A549 (cell line): ENCODE data around the gene ATP5F1D. TPM values are rescaled to one million over a fixed set of nuclear protein-coding genes. Genes with fewer than 3 reads are reported as not detected.

Experiments
- ATAC-seq, 2 experiments: fragments of 200-7000 bp in 1 of 2; fragments of >200 bp in 1 of 2; cut with Nextera tagmentation in 1 of 2; cut with Tn5 transposase in 1 of 2; 3 replicates each; pipeline versions ENCODE4 v1.8.0 to v1.9.1; 2018 to 2020; ENCODE audit warnings: mild to moderate bottlenecking in 1 of 2, moderate library complexity in 1 of 2
- CTCF ChIA-PET: fragments of 300-600 bp; sonication (Branson Sonifier 250); formaldehyde crosslinking; extraction: SDS; loops from one replicate; lab custom pipeline; 2021; ENCODE audit warnings: antibody characterized with exemption, inconsistent platforms; lab: Yijun Ruan, JAX
- POLR2A ChIA-PET: fragments of 350-600 bp; formaldehyde crosslinking; extraction: SDS; loops from one replicate; lab custom pipeline; 2021; ENCODE audit warnings: antibody characterized with exemption, inconsistent platforms; lab: Yijun Ruan, JAX
- DNase-seq, 2 experiments: peaks; one replicate each; pipeline versions ENCODE4 v3.0.0 to v3.0.0-alpha.2; 2011 to 2016; ENCODE audit warnings: low read depth in 1 of 2, low spot score in 1 of 2
- FAIRE-seq: peaks from 2 replicates; lab custom pipeline; 2011; peaks lifted over from hg19 to GRCh38; lab: Jason Lieb, UNC
- H3K27ac ChIP-seq, 2 experiments: fragments of >200 bp; sonication (Bioruptor Twin); formaldehyde crosslinking; 3 replicates each; pipeline ENCODE4 v1.5.1; 2016 to 2017
- H3K4me1 ChIP-seq: fragments of >200 bp; sonication (Bioruptor Twin); formaldehyde crosslinking; 3 replicates; pipeline ENCODE4 v1.6.1; 2016
- H3K4me2 ChIP-seq: fragments of >200 bp; sonication (Bioruptor Twin); formaldehyde crosslinking; 3 replicates; pipeline ENCODE4 v1.6.1; 2016
- H3K4me3 ChIP-seq: fragments of >200 bp; sonication (Bioruptor Twin); formaldehyde crosslinking; 3 replicates; pipeline ENCODE4 v1.5.1; 2016
- H3K9me3 ChIP-seq: fragments of >200 bp; sonication (Bioruptor Twin); formaldehyde crosslinking; 3 replicates; pipeline ENCODE4 v1.6.1; 2016
- BCL3 ChIP-seq: fragments of >200 bp; sonication (Bioruptor Twin); formaldehyde crosslinking; IDR thresholded peaks from 3 replicates; pipeline ENCODE4 v1.6.1; 2016
- CEBPB ChIP-seq, 2 experiments: fragments of >200 bp in 1 of 2; sonication (Bioruptor Twin) in 1 of 2; formaldehyde crosslinking in 1 of 2; IDR thresholded peaks; 2 replicates each; pipeline ENCODE4 v1.6.1; 2012 to 2016
- CHD2 ChIP-seq: fragments of 150-350 bp; IDR thresholded peaks from 2 replicates; pipeline ENCODE4 v1.6.1; 2014; ENCODE audit warnings: low read length; ENCODE audit not compliant: partially characterized antibody
- CTCF ChIP-seq: fragments of >200 bp; sonication (Bioruptor Twin); formaldehyde crosslinking; IDR thresholded peaks from 3 replicates; pipeline ENCODE4 v1.5.1; 2016
- E2F6 ChIP-seq: IDR thresholded peaks from 2 replicates; pipeline ENCODE4 v1.6.1; 2012; ENCODE audit warnings: low read depth, borderline replicate concordance
- HDAC2 ChIP-seq: fragments of 200-600 bp; sonication (generic); IDR thresholded peaks from 2 replicates; pipeline ENCODE4 v1.6.1; 2016
- HOXB13 ChIP-seq: fragments of 250-450 bp; sonication (Bioruptor Pico); IDR thresholded peaks from 2 replicates; pipeline ENCODE4 v1.5.0; 2020; ENCODE audit warnings: low read depth, mild to moderate bottlenecking, moderate library complexity
- JUN ChIP-seq, 2 experiments: fragments of >200 bp; sonication (Bioruptor Twin); formaldehyde crosslinking; IDR thresholded peaks; 2 replicates in 1 of 2; 3 replicates in 1 of 2; pipeline ENCODE4 v1.6.1; 2016 to 2017
- KDM1A ChIP-seq: fragments of 200-600 bp; sonication (generic); IDR thresholded peaks from 2 replicates; pipeline ENCODE4 v1.6.1; 2016; ENCODE audit warnings: low read depth, mild to moderate bottlenecking
- MAX ChIP-seq: IDR thresholded peaks from 2 replicates; pipeline ENCODE4 v1.6.1; 2012
- MYC ChIP-seq: IDR thresholded peaks from 2 replicates; pipeline ENCODE4 v1.6.1; 2012; ENCODE audit warnings: mild to moderate bottlenecking, inconsistent platforms, low read length, improper control_type of control experiment, borderline replicate concordance
- NR3C1 ChIP-seq: fragments of >200 bp; sonication (Bioruptor Twin); formaldehyde crosslinking; IDR thresholded peaks from 3 replicates; pipeline ENCODE4 v1.6.1; 2017
- POLR2A ChIP-seq: IDR thresholded peaks from 2 replicates; pipeline ENCODE4 v1.6.1; 2012; ENCODE audit warnings: mild to moderate bottlenecking, low read length
- RAD21 ChIP-seq, 2 experiments: fragments of >200 bp in 1 of 2; sonication (Bioruptor Twin) in 1 of 2; formaldehyde crosslinking in 1 of 2; IDR thresholded peaks in 1 of 2; conservative IDR thresholded peaks in 1 of 2; 2 replicates in 1 of 2; 3 replicates in 1 of 2; pipeline ENCODE4 v1.6.1; 2012 to 2018; ENCODE audit warnings: inconsistent platforms in 1 of 2
- RFX5 ChIP-seq: fragments of 450-650 bp; IDR thresholded peaks from 2 replicates; pipeline ENCODE4 v1.7.1; 2014; ENCODE audit warnings: antibody characterized with exemption, mild to moderate bottlenecking, moderate library complexity
- RNF2 ChIP-seq: fragments of 200-600 bp; sonication (generic); IDR thresholded peaks from 2 replicates; pipeline ENCODE4 v1.6.1; 2016; ENCODE audit warnings: low read depth, mild to moderate bottlenecking, antibody characterized with exemption, moderate library complexity, borderline replicate concordance
- SMC3 ChIP-seq: fragments of >200 bp; sonication (Bioruptor Twin); formaldehyde crosslinking; IDR thresholded peaks from 3 replicates; pipeline ENCODE4 v1.6.1; 2018; ENCODE audit warnings: inconsistent platforms
- SREBF2 ChIP-seq: fragments of 450-650 bp; IDR thresholded peaks from 2 replicates; pipeline ENCODE4 v1.6.1; 2014; ENCODE audit warnings: mild to moderate bottlenecking, moderate library complexity
- TFCP2L1 ChIP-seq: fragments of 250-450 bp; sonication (Bioruptor Pico); IDR thresholded peaks from 2 replicates; pipeline ENCODE4 v1.5.0; 2021; ENCODE audit warnings: mild to moderate bottlenecking
- TP53 ChIP-seq: fragments of 250-450 bp; sonication (Bioruptor Pico); IDR thresholded peaks from 2 replicates; pipeline ENCODE4 v1.5.0; 2021; ENCODE audit warnings: mild to moderate bottlenecking, moderate library complexity
- USF2 ChIP-seq: fragments of 450-650 bp; IDR thresholded peaks from 2 replicates; pipeline ENCODE4 v1.6.1; 2014; ENCODE audit warnings: antibody characterized with exemption
- ZC3H11A ChIP-seq: fragments of 450-650 bp; IDR thresholded peaks from 2 replicates; pipeline ENCODE4 v1.6.1; 2014; ENCODE audit warnings: antibody characterized with exemption, mild to moderate bottlenecking
- ZSCAN20 ChIP-seq: fragments of 250-450 bp; sonication (Bioruptor Pico); IDR thresholded peaks from 2 replicates; pipeline ENCODE4 v1.8.0; 2022; ENCODE audit warnings: mild to moderate bottlenecking, moderate library complexity
- WGBS: methylation state at CpG from one replicate; pipeline ENCODE4 v1.1.6; 2017; ENCODE audit errors: missing lambda C conversion rate; 5-methylcytosine and 5-hydroxymethylcytosine counted together
- polyA plus RNA-seq, 4 experiments: library from polyadenylated mRNA; depleted of rRNA in 3 of 4; stranded (reverse); fragments of >200 nt; fragmentation: RNase III in 1 of 4; extraction: RNeasy Plus Mini Kit Qiagen cat#74134 plus additional on column Dnase treatment in 1 of 4; gene quantifications; 2 replicates in 3 of 4; 3 replicates in 1 of 4; pipeline ENCODE4 v1.2.3, GENCODE V29; 2011 to 2017

Gene ATP5F1D
- polyA plus RNA-seq, 2 of the 4 experiments (the other 2 are of a cell fraction): 28.7 to 96.9 TPM

GRCh38 chr19:1248786-1249297 lies 7.3 kb downstream of the ATP5F1D start (continued):
- peak; percentile 73 for TF ChIP-seq CTCF
- peak in 1 of 2 experiments; percentile 46; a peak in 2 of 5 replicates for TF ChIP-seq RAD21 (conservative IDR thresholded peaks at IDR 0.05 in 1 of 2, IDR thresholded peaks at IDR 0.05 in 1 of 2)
- no peak for TF ChIP-seq KDM1A
- TF ChIP-seq SREBF2: no peak
- TF ChIP-seq ZSCAN20 (CRISPR knock-in tag): no peak
- no peak for TF ChIP-seq RFX5
- no peak for TF ChIP-seq ZC3H11A
- TF ChIP-seq CHD2: no peak
- 0 out of 2 replicates have a peak, but pooled peaks have one; percentile 55 for TF ChIP-seq TFCP2L1 (CRISPR knock-in tag)
- no peak for TF ChIP-seq HOXB13 (CRISPR knock-in tag)
- TF ChIP-seq MAX: no peak

GRCh38 chr19:1249298-1249989 lies 7.9 kb downstream of the ATP5F1D start:
- peaks cover 41% of the 10 kb centered on the region for H3K4me1 ChIP-seq
- CTCF ChIA-PET: interaction anchor here (1.0 kb wide), 1 partner anchor 17 kb away, joined by 8 read pairs; no protein-coding TSS in a partner anchor
- 0% methylated on average over 15 of the region's 102 CpGs for WGBS
- H3K9me3 ChIP-seq: no peaks in the 10 kb centered on the region
- ATAC-seq: peak; percentile 2 to 5; a peak in 4 of 6 replicates
- peak overlapping the region; percentile 100 for H3K4me2 ChIP-seq
- TF ChIP-seq HDAC2: no peak
- peak; percentile 91 for TF ChIP-seq POLR2A
- 0 out of 2 replicates have a peak, but pooled peaks have one; percentile 60 for TF ChIP-seq MAX
- 0 out of 2 replicates have a peak, but pooled peaks have one; percentile 16 for TF ChIP-seq TP53 (CRISPR knock-in tag)
- TF ChIP-seq NR3C1: no peak
- TF ChIP-seq CEBPB (IDR thresholded peaks at IDR 0.05): no peak
- no peak for TF ChIP-seq HOXB13 (CRISPR knock-in tag)
- TF ChIP-seq JUN (IDR thresholded peaks at IDR 0.05): peak; percentile 73 to 77; a peak in 3 of 5 replicates
- TF ChIP-seq SMC3: no peak
- peak; percentile 74; the same call in 1 of the 2 replicates for TF ChIP-seq E2F6
- TF ChIP-seq USF2: no peak
- 0 out of 2 replicates have a peak, but pooled peaks have one; percentile 30 for TF ChIP-seq MYC
- no peak for TF ChIP-seq RNF2
- peak; percentile 85 for TF ChIP-seq BCL3
- peak; percentile 49; the same call in 1 of the 2 replicates for TF ChIP-seq TFCP2L1 (CRISPR knock-in tag)
- TF ChIP-seq, all 56 proteins: peak for 8
- peak overlapping the region; percentile 100 for H3K27ac ChIP-seq
- no peak for FAIRE-seq
- POLR2A ChIA-PET: interaction anchor here (1.0 to 1.2 kb wide), 3 partner anchors 17 to 19 kb away, joined by 4 to 14 read pairs (median 5); no protein-coding TSS in a partner anchor
- DNase-seq: peak in 1 of 2 experiments; percentile 93
- H3K4me3 ChIP-seq: peak overlapping the region; percentile 97
